Measurements from ENCODE around the gene LAT.
"Not testable (repeated sequence)": the region's sequence is repeated elsewhere in the genome, so short reads cannot be mapped to it uniquely, and the experiment has no call there.

Gene LAT, protein sequence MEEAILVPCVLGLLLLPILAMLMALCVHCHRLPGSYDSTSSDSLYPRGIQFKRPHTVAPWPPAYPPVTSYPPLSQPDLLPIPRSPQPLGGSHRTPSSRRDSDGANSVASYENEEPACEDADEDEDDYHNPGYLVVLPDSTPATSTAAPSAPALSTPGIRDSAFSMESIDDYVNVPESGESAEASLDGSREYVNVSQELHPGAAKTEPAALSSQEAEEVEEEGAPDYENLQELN
- 6.7 to 20.8 (median 9.4) reads per million in 9 experiments for total RNA-seq

- H3K4me1 Mint-ChIP-seq (ENCODE audit: low read depth in 2 of 2) = peaks cover 50 to 53% of the 10 kb centered on the region in 2 donors
- no peaks in the 10 kb centered on the region for H3K27me3 Mint-ChIP-seq
- peak within 1 kb of the TSS; percentile 98 to 99 for H3K4me3 Mint-ChIP-seq
- ATAC-seq (replicated peaks) = peak; percentile 82
- DNase-seq = peak; percentile 62 to 72 (median 71)
- peaks cover 55% of the 10 kb centered on the region for H3K36me3 Mint-ChIP-seq (ENCODE audit: insufficient read depth)
- H3K27ac Mint-ChIP-seq = peak within 1 kb of the TSS; percentile 97
- peaks cover 6 to 10% of the 10 kb centered on the region in 2 donors for H3K9me3 Mint-ChIP-seq
These were observed at the start of gene LAT for GRCh38 chr16:28984619-28985135. Gene LAT, plus strand, starts transcription at chr16:28985052. Its CDS starts 366 bp downstream, at chr16:28985418.

GRCh38 chr16:28935346-28935745 is 49.5 kb upstream of the LAT start:
- DNase-seq (no peak), ATAC-seq (replicated peaks) (no peak)
- Mint-ChIP-seq H3K27me3 (no peaks in the 10 kb centered on the region), H3K4me3 (no peak overlapping the region), H3K27ac (no peak overlapping the region), H3K9me3 (no peaks in the 10 kb centered on the region), H3K36me3 (ENCODE audit: insufficient read depth) (peaks cover 9% of the 10 kb centered on the region), H3K4me1 (ENCODE audit: low read depth in 2 of 2) (peaks cover 16 to 17% of the 10 kb centered on the region in 2 donors)

GRCh38 chr16:28935924-28936783 is 48.7 kb upstream of the LAT start:
- ATAC-seq (replicated peaks) (peak; percentile 99), DNase-seq (peak; percentile 72 to 78 (median 73))
- H3K4me1 Mint-ChIP-seq (ENCODE audit: low read depth in 2 of 2) = peaks cover 9 to 10% of the 10 kb centered on the region in 2 donors
- peaks cover 5% of the 10 kb centered on the region for H3K36me3 Mint-ChIP-seq (ENCODE audit: insufficient read depth)
- H3K27ac Mint-ChIP-seq = peak overlapping the region in 1 of 2 donors; percentile 41
- H3K4me3 Mint-ChIP-seq = peak overlapping the region; percentile 50 to 57
- H3K9me3 Mint-ChIP-seq = no peaks in the 10 kb centered on the region
- H3K27me3 Mint-ChIP-seq = no peaks in the 10 kb centered on the region

- Mint-ChIP-seq H3K4me3 (peak overlapping the region; percentile 50 to 57), H3K27me3 (no peaks in the 10 kb centered on the region), H3K36me3 (ENCODE audit: insufficient read depth) (peaks cover 5% of the 10 kb centered on the region), H3K9me3 (no peaks in the 10 kb centered on the region), H3K27ac (peak overlapping the region in 1 of 2 donors; percentile 41), H3K4me1 (ENCODE audit: low read depth in 2 of 2) (peaks cover 9 to 10% of the 10 kb centered on the region in 2 donors)
- no peak for DNase-seq
- no peak for ATAC-seq (replicated peaks)
These were observed 48.1 kb upstream of the LAT start for GRCh38 chr16:28936784-28937155.

- Mint-ChIP-seq H3K27ac (no peak overlapping the region), H3K4me3 (peak overlapping the region in 1 of 2 donors; percentile 30)
These were observed 47.5 kb upstream of the LAT start for GRCh38 chr16:28937222-28937876.

GRCh38 chr16:28938721-28939120 is 46.1 kb upstream of the LAT start:
- no peak overlapping the region for H3K4me3 Mint-ChIP-seq
- no peaks in the 10 kb centered on the region for H3K9me3 Mint-ChIP-seq
- no peaks in the 10 kb centered on the region for H3K27me3 Mint-ChIP-seq
- peaks cover 5% of the 10 kb centered on the region for H3K36me3 Mint-ChIP-seq (ENCODE audit: insufficient read depth)
- H3K4me1 Mint-ChIP-seq (ENCODE audit: low read depth in 2 of 2) = peaks cover 9 to 10% of the 10 kb centered on the region in 2 donors
- DNase-seq = no peak
- no peak overlapping the region for H3K27ac Mint-ChIP-seq
- no peak for ATAC-seq (replicated peaks)

More at GRCh38 chr16:28937222-28937876, 47.5 kb upstream of the LAT start:
- DNase-seq = no peak
- Mint-ChIP-seq H3K36me3 (ENCODE audit: insufficient read depth) (peaks cover 5% of the 10 kb centered on the region), H3K27me3 (no peaks in the 10 kb centered on the region), H3K9me3 (no peaks in the 10 kb centered on the region), H3K4me1 (ENCODE audit: low read depth in 2 of 2) (peaks cover 9 to 10% of the 10 kb centered on the region in 2 donors)
- ATAC-seq (replicated peaks) = no peak

- H3K4me3 Mint-ChIP-seq; H3K36me3 Mint-ChIP-seq (ENCODE audit: insufficient read depth); DNase-seq; H3K27me3 Mint-ChIP-seq; H3K9me3 Mint-ChIP-seq; H3K27ac Mint-ChIP-seq; ATAC-seq (replicated peaks): not testable (repeated sequence)
- H3K4me1 Mint-ChIP-seq (ENCODE audit: low read depth in 2 of 2) = peaks cover 9 to 10% of the 10 kb centered on the region in 2 donors
These were observed 45.0 kb upstream of the LAT start for GRCh38 chr16:28939825-28940224.

DNA sequence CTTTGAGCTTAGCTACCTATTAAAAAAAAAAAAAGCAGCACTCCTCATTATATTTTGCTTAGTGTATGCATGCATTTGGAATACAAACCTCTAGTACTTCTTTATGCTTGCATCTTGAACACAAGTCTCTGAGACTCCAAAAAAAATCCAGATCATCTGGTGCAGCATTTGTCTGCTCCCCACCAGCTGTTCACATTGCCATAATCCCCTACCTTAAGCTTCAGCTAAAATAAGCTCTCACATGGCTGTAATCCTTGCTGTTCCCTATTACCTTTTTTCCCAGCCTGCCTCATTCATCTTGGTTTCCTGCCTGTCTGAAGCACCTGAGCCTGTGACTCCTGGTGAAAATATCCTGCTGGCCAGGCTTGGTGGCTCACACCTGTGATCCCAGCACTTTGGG is 41.6 kb upstream of the LAT start:
- DNase-seq = no peak
- Mint-ChIP-seq H3K4me1 (ENCODE audit: low read depth in 2 of 2) (peaks cover 7 to 8% of the 10 kb centered on the region in 2 donors), H3K27me3 (no peaks in the 10 kb centered on the region), H3K9me3 (no peaks in the 10 kb centered on the region), H3K36me3 (ENCODE audit: insufficient read depth) (no peaks in the 10 kb centered on the region), H3K4me3 (no peak overlapping the region), H3K27ac (no peak overlapping the region)
- ATAC-seq (replicated peaks) = no peak

- H3K27ac Mint-ChIP-seq = no peak overlapping the region
These were observed 38.2 kb upstream of the LAT start for GRCh38 chr16:28946681-28947080.

GRCh38 chr16:28950648-28951409 is 34.0 kb upstream of the LAT start, which contains the start of gene NFATC2IP:
Gene NFATC2IP, plus strand, starts transcription at chr16:28950937. Its CDS starts 75 bp downstream, at chr16:28951012.
- peaks cover 15 to 33% of the 10 kb centered on the region in 2 donors for H3K4me1 Mint-ChIP-seq (ENCODE audit: low read depth in 2 of 2)
- no peaks in the 10 kb centered on the region for H3K27me3 Mint-ChIP-seq
- peak; percentile 93 for ATAC-seq (replicated peaks)
- H3K27ac Mint-ChIP-seq = peak within 1 kb of the TSS; percentile 89 to 91
- H3K4me3 Mint-ChIP-seq = peak within 1 kb of the TSS; percentile 93 to 98
- no peaks in the 10 kb centered on the region for H3K9me3 Mint-ChIP-seq
- peak; percentile 99 to 100 (median 99) for DNase-seq
- H3K36me3 Mint-ChIP-seq (ENCODE audit: insufficient read depth) = peaks cover 35% of the 10 kb centered on the region

More at GRCh38 chr16:28946681-28947080, 38.2 kb upstream of the LAT start:
- H3K9me3 Mint-ChIP-seq = no peaks in the 10 kb centered on the region
- H3K27me3 Mint-ChIP-seq = no peaks in the 10 kb centered on the region
- H3K36me3 Mint-ChIP-seq (ENCODE audit: insufficient read depth) = peaks cover 9% of the 10 kb centered on the region
- H3K4me1 Mint-ChIP-seq (ENCODE audit: low read depth in 2 of 2) = peaks cover 15 to 19% of the 10 kb centered on the region in 2 donors
- no peak overlapping the region for H3K4me3 Mint-ChIP-seq
- no peak for ATAC-seq (replicated peaks)
- DNase-seq = no peak

- Mint-ChIP-seq H3K36me3 (ENCODE audit: insufficient read depth) (peaks cover 40% of the 10 kb centered on the region), H3K4me1 (ENCODE audit: low read depth in 2 of 2) (peaks cover 16 to 33% of the 10 kb centered on the region in 2 donors), H3K4me3 (peak overlapping the region; percentile 93 to 98), H3K27ac (peak overlapping the region; percentile 89 to 91), H3K27me3 (no peaks in the 10 kb centered on the region), H3K9me3 (no peaks in the 10 kb centered on the region)
- DNase-seq (no peak), ATAC-seq (replicated peaks) (no peak)
These were observed 33.4 kb upstream of the LAT start for GRCh38 chr16:28951410-28951943.

DNA sequence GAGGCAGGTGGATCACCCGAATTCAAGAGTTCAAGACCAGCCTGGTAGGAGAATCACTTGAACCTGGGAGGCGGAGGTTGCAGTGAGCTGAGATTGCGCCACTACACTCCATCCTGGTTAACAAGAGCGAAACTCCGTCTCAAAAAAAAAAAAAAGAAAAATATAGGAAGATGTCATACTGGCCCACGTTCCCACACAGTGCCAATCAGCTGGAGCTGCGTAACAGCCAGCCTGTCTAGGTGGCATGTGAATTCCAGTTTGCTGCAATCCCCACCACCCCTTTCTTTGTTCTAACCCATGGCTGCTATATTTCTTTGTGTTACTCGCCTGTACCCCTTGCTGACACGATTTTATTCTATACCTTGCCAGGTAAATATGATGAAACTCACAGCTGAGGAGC is 26.6 kb upstream of the LAT start:
- Mint-ChIP-seq H3K27me3 (no peaks in the 10 kb centered on the region), H3K9me3 (no peaks in the 10 kb centered on the region), H3K4me3 (no peak overlapping the region), H3K27ac (no peak overlapping the region), H3K4me1 (ENCODE audit: low read depth in 2 of 2) (peaks cover 7 to 19% of the 10 kb centered on the region in 2 donors), H3K36me3 (ENCODE audit: insufficient read depth) (peaks cover 68% of the 10 kb centered on the region)
- ATAC-seq (replicated peaks) = no peak
- no peak for DNase-seq
